AG20443 (cell line): ENCODE results near the gene SLC30A1.
"Not testable (repeated sequence)": the region's sequence is repeated elsewhere in the genome, so short reads cannot be mapped to it uniquely, and the experiment has no call there.

Experiments used
- DNase-seq: peaks from one replicate; pipeline ENCODE4 v3.0.0; 2012; ENCODE audit warnings: low spot score, mixed read lengths

Gene SLC30A1

DNA sequence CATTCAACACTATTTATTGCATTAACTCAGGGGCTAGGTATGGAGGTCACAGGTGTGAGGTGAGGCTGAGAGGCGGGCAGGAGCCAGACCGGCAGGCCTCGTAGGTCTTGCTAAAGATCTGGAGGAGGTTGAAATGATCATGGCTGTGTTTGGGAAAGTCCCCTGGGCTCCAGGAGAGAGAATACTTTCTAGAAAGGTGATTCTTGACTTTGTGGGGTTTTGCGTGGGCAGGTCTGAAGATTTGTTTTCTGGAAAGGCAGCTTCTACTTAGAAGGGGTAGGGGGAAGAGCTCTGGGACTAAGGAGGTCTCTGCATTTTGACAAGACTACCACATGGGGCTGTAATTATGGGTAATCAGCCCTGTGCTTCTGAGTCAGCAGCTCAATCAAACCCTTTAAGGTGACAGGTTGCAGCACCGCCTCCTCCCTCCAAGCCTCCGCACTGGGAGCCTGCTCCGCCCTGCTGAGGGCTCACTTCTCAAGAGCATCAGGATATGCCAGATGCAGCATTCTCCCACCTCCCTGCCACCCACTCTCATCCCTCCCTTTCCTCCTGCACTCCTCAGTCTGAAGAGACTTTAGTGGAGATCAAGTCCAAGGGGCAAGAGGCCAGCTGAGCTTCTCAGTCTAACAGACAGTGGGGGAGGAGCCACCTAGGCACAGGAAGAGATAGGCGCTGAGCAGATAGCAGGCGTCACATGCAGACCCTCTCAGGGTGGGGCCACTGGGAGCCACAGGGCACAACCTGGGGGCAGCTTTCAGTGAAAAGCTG is 30.5 kb downstream of the SLC30A1 start:
- DNase-seq, result no peak

DNA sequence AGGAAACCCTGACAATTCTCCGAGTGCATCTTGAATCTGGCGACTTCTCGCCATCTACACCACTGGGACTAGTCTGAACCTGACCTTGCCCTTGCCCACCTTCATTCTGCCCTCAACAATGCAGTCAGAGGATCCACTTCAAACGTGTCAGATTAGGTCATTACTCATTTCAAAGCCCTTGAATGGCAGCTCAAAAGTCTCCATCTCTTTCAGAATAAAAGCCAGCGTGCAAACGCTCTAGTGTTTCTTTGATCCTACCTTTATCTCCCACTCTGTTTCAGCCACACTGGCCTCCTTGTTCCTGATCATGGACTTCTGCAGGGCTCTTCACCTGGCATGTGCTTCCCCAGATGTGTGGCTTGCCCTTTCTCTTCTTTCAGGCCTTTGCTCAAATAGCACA is 31.3 kb downstream of the SLC30A1 start:
- no peak for DNase-seq

DNA sequence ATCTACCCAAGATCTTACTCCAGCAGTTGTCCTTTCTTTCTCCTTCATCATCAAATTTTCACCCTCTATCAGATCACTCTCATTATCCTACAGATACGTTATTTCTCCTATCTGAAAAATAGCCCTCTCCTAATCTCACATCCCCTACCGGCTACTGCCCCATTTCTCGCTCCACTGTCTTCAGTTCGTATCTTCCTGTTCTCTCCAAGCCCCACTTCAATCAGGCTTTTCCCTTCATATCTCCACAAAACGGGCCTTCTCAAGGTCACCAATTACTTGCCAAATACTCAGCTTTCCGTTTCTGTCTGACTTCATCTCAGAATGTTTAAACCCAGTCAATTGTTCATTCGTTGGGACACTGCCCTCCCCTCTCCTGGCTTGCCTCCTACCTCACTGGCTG is 32.4 kb downstream of the SLC30A1 start:
- DNase-seq, result no peak

DNA sequence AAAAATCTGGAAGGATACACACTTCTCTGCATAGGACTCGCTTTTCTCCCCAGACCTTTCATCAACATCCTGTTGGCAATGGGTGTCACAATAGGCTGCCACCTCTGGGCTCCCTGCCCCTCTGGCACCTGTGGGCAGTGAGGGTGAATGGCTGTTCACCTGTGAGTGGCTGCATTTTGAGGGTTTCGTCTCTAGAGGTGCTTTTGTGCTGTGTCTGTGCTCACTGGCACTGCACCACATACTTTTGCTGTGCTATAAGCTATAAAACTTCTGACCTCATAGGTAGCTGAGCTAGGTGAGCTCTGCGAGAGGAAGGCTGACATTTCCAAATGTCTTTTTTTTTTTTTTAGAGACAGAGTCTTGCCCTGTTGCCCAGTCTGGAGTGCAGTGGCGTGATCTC is 35.9 kb downstream of the SLC30A1 start:
- DNase-seq, result peak; percentile 3

DNA sequence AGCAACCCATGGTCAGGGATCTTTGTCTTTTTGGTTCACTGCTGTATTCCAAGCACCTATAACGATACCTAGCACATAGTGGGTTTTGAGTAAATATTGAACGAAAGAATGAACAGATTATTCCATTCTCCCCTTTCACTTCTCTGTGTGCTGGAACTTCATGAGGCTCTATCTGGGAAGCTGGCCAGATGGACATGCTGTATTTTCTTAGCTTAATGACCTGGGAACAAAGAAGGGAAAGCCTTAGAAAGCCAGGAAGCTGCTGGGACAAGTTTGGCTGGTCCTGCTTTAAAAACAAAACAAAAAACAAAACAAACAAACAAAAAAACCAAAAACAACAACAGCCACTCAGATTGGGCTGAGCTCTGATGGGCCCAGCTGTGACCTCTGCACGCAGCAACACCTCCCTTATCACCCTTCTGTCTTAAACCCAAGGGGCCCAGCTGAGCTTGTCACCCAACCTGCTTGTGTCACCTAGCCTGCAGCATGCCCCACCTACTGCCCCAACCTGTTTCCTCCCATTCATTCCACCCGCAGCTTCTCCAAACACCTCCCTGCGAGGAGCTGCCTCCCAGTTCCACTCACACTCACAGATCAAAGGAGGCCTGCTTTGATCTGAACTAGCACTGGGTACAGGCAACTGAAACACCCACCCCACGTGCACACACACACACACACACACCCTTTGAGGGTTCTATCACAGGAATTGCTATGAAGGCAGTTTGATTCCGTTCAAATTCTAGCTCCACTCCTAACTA is 37.1 kb downstream of the SLC30A1 start:
- DNase-seq, result peak; percentile 11

DNA sequence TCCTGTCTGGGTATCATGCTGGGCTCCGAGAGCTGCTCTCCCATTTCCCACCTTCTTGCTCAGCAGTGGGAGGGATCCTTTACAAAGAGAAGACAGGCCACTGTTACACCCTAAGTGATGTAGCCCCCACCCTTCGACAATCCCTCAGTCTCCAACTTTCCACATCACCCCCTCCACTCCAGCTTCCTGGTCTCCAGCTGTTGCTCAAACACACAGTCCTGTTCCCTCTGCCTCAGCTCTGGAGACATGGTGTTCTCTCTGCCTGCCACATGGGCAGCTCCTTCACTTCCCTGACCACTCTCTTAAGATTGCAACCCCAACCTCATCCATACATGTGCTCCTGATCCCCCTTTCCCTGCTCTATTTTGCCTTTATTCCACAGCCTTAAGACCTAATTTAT is 37.7 kb downstream of the SLC30A1 start:
- DNase-seq, result no peak

DNA sequence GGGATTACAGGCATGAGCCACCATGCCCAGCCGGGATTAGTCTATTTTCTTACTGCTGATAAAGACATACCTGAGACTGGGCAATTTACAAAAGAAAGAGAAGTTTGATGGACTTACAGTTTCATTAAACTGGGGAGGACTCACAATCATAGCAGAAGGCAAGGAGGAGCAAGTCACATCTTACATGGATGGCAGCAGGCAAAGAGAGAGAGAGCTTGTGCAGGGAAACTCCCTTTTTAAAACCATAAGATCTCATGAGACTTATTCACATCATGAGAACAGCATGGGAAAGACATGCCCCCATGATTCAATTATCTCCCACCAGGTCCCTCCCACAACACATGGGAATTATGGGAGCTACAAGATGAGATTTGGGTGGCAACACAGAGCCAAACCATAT is 38.1 kb downstream of the SLC30A1 start:
- not testable (repeated sequence) for DNase-seq

DNA sequence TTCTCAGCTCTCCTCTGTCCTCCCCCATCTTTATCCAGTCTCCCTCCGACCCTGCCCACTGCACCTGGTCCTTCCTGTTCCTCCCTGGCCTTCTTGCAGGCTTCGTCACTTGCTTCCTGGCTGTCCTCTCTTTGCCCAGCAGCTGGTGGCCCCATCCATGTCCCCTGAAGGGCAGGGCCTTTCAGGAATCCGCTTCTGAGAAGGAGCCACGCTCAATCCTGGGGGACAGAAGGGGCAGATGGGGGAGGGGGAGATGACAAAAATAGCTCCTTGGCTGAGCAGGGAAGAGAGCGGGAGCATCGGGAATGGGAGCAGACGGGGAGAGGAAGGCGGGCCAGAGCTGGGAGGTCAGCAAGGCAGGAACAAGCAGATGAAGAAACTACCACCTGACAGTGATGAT is 40.7 kb downstream of the SLC30A1 start:
- peak; percentile 4 for DNase-seq

DNA sequence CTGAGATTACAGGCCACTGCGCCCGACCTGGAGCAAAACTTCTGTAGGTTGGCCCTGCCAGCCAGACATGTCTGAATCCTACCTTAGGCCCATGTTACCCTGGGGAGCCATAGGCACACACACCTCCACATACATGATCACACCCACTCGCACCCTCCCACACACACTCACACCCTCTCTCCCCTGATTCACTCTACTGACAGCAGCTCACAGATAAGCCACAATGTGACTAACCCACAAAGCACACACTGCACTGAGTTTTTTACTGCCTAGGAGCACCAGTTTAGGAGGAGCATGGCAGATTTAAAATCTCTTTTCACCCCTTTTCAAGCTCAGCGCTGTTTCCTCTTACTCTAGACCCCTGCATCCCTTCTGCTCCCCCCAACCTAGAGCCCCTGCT is 41.7 kb downstream of the SLC30A1 start:
- no peak for DNase-seq

DNA sequence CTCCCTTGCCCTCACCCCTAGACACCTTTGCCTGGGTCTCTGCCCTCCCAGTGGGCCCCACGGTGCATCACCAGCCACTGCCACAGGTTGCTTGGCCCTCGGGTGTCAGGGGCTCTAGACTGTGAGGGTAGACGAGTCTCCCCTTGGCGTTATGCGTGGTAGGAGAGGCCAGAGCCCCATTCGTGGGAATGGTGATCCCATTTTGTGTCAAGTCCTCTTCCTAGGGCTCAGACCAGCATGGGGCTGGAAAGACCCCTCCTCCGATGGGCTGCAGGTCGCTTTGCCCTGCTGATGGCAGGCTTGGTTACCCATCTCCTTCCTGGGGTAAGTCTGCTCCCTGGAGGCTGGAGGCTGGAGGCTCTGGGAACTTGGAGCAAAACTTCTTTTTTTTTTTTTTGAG is 42.4 kb downstream of the SLC30A1 start:
- DNase-seq, result no peak

DNA sequence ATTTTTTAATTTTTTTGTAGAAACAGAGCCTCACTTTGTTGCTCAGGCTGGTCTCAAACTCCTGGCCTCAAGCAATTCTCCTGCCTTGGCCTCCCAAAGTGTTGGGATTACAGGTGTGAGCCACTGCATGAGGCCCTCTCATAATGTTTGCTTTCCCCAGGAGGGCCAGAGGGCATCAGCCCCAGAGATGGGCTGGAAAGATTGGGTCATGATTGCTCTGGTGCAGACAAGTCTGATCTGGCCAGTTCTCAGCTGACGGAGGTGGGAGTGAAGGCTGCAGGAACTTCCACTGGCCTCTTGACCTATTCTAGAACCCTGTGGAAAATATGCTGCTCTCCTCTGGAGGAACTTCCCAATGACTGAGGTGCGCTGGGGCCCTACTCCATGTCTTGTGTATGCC is 43.6 kb downstream of the SLC30A1 start:
- no peak for DNase-seq

DNA sequence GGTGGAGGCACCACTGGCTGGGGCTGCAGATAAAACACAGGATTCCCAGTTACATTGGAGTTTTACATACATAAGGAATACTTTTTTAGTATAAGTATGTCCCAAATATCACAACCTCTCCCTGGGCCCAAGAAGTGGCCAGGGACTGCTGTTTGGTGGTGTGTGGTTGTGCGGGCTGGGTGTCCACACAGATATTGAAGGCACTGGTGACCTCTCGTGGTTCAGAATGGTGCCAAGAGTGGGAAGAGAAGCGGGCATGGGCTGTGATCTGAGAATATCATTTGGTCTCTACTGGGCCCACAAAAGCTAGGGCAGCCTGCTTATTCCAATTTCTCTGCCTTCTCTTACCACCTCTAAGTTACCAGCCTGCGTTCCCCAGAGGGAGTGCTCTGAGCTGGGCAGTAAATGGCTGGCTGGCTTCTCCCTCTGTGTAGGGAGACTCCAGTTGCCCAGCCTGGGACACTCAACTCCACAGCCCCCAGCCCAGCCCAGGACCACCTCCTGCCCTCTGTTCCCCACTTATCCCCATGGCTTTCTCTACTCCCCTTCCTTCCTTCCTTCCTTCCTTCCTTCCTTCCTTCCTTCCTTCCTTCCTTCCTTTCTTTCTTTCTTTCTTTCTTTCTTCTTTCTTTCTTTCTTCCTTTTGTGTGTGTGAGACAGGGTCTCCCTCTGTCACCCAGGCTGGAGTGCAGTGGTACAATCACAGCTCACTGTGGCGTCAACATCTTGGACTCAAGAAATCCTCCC is 44.2 kb downstream of the SLC30A1 start:
- no peak for DNase-seq

DNA sequence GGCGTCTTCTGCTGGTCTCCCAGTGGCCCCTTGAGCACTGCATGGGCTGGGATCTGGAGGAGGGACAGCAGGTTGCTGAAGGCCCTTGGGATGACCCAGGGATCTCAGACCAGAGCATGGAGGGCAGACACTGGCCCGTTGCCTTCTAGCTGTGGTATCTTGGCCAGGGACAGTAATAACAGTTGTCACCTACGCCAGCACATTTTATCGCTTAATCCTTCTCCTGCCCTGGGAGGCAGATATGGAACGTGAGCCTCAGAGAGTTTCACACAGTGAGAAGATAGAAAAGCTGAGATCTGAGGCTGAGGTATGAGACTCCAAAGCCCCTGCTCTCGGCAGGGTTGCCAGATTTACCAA is 46.9 kb downstream of the SLC30A1 start:
- no peak for DNase-seq

DNA sequence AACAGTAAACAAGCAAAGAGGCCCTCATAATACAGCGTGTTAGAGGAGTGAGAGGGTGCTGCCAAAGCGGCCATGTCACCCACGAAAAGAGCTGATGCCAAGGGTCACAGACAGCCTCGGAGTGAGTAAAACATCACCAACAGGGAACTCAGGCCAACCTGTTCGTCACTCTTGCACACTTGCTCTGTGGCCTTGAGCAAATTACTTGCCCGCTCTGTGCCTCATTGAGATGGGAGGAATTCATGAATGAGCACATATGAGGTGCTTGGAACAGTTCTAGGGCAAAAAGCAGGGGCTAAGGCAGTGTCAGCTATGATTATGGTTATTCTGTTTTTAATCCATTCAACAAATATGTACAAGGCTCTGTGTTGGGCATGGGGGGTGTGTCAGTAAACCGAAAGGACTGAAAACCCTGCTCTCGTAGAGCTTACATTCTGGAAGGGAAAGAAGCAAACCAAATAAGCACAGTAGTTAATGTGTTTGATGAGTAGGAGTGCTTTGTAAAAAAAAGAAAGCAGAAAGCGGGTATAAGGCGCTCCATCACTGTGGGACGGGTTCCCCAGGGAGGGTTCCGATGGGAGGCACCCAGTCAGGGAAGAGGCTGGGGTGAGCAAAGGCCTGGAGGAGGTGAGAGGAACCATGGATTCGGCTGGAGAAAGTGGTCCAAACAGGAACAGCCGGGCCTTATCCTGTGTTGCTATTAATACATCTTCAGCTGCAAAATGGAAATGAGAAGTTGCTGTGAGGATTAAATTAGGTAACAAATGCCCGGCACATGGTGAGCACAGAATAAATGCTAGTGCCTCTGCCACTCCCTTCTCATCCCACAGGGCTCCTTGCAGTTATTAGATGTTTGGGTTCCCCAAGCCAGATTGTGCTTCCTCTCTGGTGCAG is 47.5 kb downstream of the SLC30A1 start:
- DNase-seq, result no peak

DNA sequence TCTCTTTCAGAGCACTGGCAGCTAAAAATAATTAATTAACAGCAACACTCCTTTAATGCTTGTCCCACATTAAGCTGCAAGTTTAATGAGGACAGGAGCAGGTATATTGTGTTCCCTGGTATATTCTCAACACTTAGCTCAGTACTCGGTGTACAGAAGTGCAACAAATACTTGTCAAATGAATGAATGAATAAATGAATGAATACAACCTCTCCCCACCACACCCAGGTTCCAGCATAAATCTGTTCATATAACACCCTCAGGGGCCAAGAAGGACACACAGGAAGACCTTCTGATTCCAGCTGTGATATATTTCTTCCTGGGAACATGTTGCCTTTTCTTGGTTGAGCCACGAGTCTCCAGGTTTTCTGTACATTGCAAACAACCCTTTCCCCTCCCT is 48.9 kb downstream of the SLC30A1 start:
- no peak for DNase-seq

DNA sequence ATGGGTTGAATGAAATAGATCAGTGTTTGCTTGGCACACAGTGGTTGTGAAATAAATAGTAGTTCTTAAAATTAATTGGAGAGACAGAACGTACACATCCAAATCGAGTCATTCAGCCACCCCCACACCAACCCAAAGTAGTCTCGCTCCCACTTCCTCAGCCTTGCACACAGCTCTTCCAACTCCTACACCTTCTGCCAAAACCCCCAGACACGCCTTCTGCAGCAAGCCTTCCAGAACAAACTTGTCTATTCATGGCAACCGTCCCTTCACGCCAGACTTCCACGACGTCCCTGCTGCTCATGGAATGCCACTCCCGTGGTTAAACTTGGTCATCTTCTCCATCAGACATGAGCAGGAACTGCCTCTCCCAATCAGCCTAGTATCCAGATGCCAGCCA is 49.5 kb downstream of the SLC30A1 start:
- DNase-seq, result no peak

DNA sequence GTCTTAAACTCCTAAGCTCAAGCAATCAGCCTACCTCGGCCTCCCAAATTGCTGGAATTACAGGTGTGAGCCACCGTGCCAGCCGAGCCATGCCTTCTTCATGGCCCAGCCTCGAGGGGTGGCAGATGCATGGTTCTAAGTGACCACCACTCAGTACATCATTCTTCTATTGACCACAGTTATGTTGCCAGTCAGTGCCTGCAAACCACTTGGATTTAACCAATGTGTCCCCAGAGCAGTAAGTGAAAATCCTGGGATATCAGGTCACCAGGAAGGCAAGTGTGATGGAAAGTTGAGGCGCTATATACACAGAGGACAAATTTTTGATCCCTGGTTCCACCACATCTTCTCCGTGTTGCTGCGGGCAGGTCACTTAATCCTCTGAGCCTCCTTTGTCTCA is 50.0 kb downstream of the SLC30A1 start:
- no peak for DNase-seq

DNA sequence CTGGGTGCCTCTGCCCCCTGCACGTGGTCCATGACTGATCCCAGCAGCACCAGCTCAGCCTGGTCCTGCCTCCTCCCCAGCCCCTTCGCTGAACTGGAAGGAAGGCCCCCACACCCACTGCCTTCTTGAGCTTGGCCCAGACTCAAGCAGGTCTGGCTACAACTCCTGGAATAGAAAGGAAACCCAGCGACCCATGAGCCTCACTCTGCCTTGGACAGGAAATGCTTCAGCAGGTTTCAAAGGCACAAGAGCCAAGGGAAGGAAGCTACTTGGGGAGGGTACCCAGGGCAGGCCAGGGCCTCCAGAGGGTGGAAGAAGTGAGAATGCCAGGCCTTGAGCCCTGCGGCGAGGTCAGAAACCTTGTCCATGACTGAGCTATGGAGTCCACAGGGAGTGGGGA is 51.1 kb downstream of the SLC30A1 start:
- DNase-seq, result no peak

DNA sequence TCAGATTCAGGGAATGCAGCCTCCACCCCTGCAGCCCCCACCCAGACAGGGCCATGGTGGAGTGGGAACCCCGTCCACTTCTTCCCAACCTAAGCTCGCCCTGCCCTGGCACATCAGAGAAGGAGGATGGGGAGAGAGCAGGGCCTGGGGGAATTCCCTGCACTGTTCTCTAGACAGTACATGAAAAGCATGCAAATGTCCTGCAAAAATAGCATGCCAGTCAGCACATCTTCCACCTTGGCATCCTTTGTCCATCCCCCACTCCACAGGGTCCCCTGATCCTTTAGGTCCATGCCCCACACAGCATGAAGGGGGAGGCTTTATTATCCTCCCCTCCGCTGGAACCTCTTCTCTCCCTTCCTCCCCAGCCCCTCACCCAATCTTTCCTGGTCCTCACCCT is 52.0 kb downstream of the SLC30A1 start:
- no peak for DNase-seq

DNA sequence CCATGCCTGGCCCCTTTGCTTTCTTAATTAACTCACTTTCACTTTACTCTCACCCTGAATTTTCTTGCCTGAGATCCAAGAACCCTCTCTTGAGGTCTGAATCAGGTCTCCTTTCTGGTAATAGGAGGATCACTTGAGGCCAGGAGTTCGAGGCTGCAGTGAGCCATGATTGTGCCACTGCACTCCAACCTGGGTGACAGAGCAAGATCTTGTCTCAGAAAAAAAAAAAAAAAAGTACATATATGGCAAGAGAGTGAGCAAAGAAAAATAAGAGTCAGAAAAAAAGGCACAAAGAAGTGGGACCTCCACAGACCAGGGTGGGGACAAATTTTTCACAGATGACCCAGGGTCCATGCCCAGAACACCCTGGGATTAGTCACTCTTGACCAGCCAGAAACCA is 52.9 kb downstream of the SLC30A1 start:
- no peak for DNase-seq

DNA sequence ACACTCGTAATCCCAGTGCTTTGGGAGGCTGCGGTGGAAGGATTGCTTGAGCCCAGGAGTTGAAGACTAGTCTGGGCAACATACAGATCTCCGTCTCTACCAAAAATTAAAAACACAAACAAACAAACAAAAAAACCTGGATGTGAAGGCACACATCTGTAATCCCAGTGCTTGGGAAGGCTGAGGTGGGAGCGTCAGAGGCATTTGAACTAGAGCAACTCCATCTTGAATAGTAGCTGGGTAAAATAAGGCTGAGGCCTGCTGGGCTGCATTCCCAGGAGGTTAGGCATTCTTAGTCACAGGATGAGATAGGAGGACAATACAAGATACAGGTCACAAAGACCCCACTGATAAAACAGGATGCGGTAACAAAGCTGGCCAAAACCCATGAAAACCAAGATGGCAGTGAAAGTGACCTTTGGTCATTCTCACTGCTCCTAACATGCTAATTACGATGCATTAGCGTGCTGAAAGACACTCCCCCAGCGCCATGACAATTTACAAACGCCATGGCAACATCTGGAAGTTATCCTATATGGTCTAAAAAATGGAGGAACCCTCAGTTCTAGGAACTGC is 53.8 kb downstream of the SLC30A1 start:
- DNase-seq, result no peak

DNA sequence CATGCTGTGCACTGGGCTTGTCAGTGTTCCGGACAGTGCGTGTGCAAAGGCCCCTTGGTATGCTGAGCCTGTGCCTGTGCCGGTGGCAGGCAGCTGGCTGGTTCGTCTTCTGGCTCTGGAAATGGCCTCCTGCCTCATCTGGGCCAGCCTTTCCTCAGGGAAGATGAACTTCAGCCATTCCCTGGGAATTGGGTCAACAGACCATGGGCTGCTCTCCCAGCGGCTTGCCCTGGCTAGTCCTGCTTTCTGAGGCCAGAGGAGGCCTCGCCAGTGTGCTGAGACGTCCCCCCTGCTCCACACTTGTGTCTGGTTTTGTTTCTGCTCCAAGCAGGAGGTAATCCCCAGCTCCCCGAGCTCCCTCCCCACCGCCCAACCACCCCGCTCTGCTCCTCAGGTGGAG is 54.4 kb downstream of the SLC30A1 start:
- no peak for DNase-seq
